GM12878 (cell line): Measurements from ENCODE around the gene AP1S3. TPM values are rescaled to one million over a fixed set of nuclear protein-coding genes. Genes with fewer than 3 reads are reported as not detected.

Experiments used
- ATAC-seq: fragments of 200-7000 bp; cut with Tn5 transposase; 3 replicates; pipeline ENCODE4 v1.9.1; 2020; ENCODE audit warnings: mild to moderate bottlenecking, moderate library complexity
- BruUV-seq: library from RNA; stranded (reverse); fragments of 400-500 nt; replicated peaks from 2 replicates; lab custom pipeline; 2021; lab: Mats Ljungman, UMichigan
- CTCF ChIA-PET: fragments of 300-600 bp; sonication (Branson Sonifier 250); formaldehyde crosslinking; extraction: SDS; loops from one replicate; lab custom pipeline; 2021; ENCODE audit warnings: inconsistent platforms; lab: Yijun Ruan, JAX
- POLR2A ChIA-PET: fragments of 350-600 bp; formaldehyde crosslinking; extraction: SDS; loops from one replicate; lab custom pipeline; 2021; ENCODE audit warnings: inconsistent platforms; lab: Charles Lee
- RAD21 ChIA-PET: fragments of 300-600 bp; sonication (Branson Sonifier 250); formaldehyde crosslinking; loops from one replicate; lab custom pipeline; 2023; ENCODE audit warnings: antibody characterized with exemption; ENCODE audit not compliant: unreplicated experiment; lab: Charles Lee
- SMC1A ChIA-PET: fragments of 300-600 bp; sonication (Branson Sonifier 250); formaldehyde crosslinking; loops from one replicate; lab custom pipeline; 2023; ENCODE audit not compliant: unreplicated experiment, uncharacterized antibody; lab: Charles Lee
- DNase-seq: peaks from one replicate; pipeline ENCODE4 v3.0.0-alpha.2; 2011; ENCODE audit warnings: low read depth, low spot score
- FAIRE-seq: peaks from 3 replicates; lab custom pipeline; 2011; peaks lifted over from hg19 to GRCh38; lab: Jason Lieb, UNC
- H2AFZ ChIP-seq: 2 replicates; pipeline ENCODE4 v1.6.0; 2011; ENCODE audit warnings: low read depth, low read length, control low read depth; ENCODE audit not compliant: control insufficient read depth
- H3K27ac ChIP-seq: 2 replicates; pipeline ENCODE4 v1.5.1; 2011; ENCODE audit warnings: control low read depth; ENCODE audit not compliant: control insufficient read depth, insufficient read depth
- H3K27me3 ChIP-seq, 2 experiments: replicated peaks in 1 of 2; 2 replicates each; pipeline versions ENCODE4 v1.6.0 to v1.6.1; 2011; ENCODE audit warnings: low read length in 1 of 2; ENCODE audit not compliant: control insufficient read depth in 2 of 2, insufficient read depth in 2 of 2
- H3K36me3 ChIP-seq, 2 experiments: 2 replicates each; pipeline ENCODE4 v1.5.1; 2011; ENCODE audit warnings: low read length in 1 of 2; ENCODE audit not compliant: control insufficient read depth in 2 of 2, insufficient read depth in 2 of 2
- H3K4me1 ChIP-seq: 2 replicates; pipeline ENCODE4 v1.6.1; 2011; ENCODE audit warnings: mild to moderate bottlenecking, low read length, moderate library complexity, mixed read lengths; ENCODE audit not compliant: control insufficient read depth, insufficient read depth
- H3K4me2 ChIP-seq: 2 replicates; pipeline ENCODE4 v1.6.0; 2011; ENCODE audit warnings: control low read depth; ENCODE audit not compliant: control insufficient read depth, insufficient read depth
- H3K4me3 ChIP-seq: fragments of 200-600 bp; sonication (generic); 2 replicates; pipeline ENCODE4 v1.5.1; 2016
- H3K79me2 ChIP-seq: 2 replicates; pipeline ENCODE4 v1.6.0; 2011; ENCODE audit warnings: low read length; ENCODE audit not compliant: control insufficient read depth, insufficient read depth
- H3K9ac ChIP-seq: 2 replicates; pipeline ENCODE4 v1.8.0; 2011; ENCODE audit warnings: low read length, control low read depth, mixed read lengths; ENCODE audit not compliant: control insufficient read depth, insufficient read depth
- H3K9me3 ChIP-seq: replicated peaks from 3 replicates; pipeline ENCODE4 v1.5.1; 2011; ENCODE audit warnings: mild to moderate bottlenecking, low read length; ENCODE audit not compliant: control insufficient read depth, insufficient read depth
- H4K20me1 ChIP-seq: 2 replicates; pipeline ENCODE4 v1.6.0; 2011; ENCODE audit not compliant: control insufficient read depth, insufficient read depth
- ASH2L ChIP-seq: fragments of 300-600, 200-600 bp; sonication (generic); IDR thresholded peaks from 2 replicates; pipeline ENCODE4 v1.6.1; 2017; ENCODE audit warnings: low read depth, mild to moderate bottlenecking, borderline replicate concordance
- ATF2 ChIP-seq: IDR thresholded peaks from 2 replicates; pipeline ENCODE4 v1.6.1; 2012; ENCODE audit warnings: low read length, inconsistent platforms
- BCL3 ChIP-seq: IDR thresholded peaks from 2 replicates; pipeline ENCODE4 v1.6.1; 2011; ENCODE audit warnings: borderline replicate concordance, low read depth, mild to moderate bottlenecking, moderate library complexity, low read length; ENCODE audit not compliant: insufficient read depth, poor library complexity, severe bottlenecking
- CEBPZ ChIP-seq: fragments of 150-350 bp; IDR thresholded peaks from 2 replicates; pipeline ENCODE4 v1.6.1; 2016; ENCODE audit warnings: low read depth, low read length
- CREB1 ChIP-seq: IDR thresholded peaks from 2 replicates; pipeline ENCODE4 v1.6.1; 2012; ENCODE audit warnings: low read depth, mild to moderate bottlenecking, inconsistent platforms
- ETV6 ChIP-seq, 2 experiments: fragments of 450-650 bp in 1 of 2; IDR thresholded peaks in 1 of 2; conservative IDR thresholded peaks in 1 of 2; 2 replicates each; pipeline ENCODE4 v1.6.1; 2014; ENCODE audit warnings: antibody characterized with exemption in 1 of 2, borderline replicate concordance in 1 of 2, low read depth in 1 of 2, mild to moderate bottlenecking in 1 of 2, moderate library complexity in 1 of 2
- HCFC1 ChIP-seq: fragments of 150-350 bp; IDR thresholded peaks from 2 replicates; pipeline ENCODE4 v1.6.1; 2014; ENCODE audit warnings: low read length
- IRF4 ChIP-seq: IDR thresholded peaks from 2 replicates; pipeline ENCODE4 v1.6.1; 2011; ENCODE audit warnings: low read depth, low read length
- KDM1A ChIP-seq: fragments of 200-600 bp; sonication (generic); IDR thresholded peaks from 2 replicates; pipeline ENCODE4 v1.6.1; 2016; ENCODE audit warnings: borderline replicate concordance
- MEF2A ChIP-seq: IDR thresholded peaks from 2 replicates; pipeline ENCODE4 v1.6.1; 2011; ENCODE audit warnings: low read depth, mild to moderate bottlenecking, low read length, moderate library complexity; ENCODE audit not compliant: insufficient read depth
- MEF2B ChIP-seq: fragments of 450-650 bp; IDR thresholded peaks from 2 replicates; pipeline ENCODE4 v1.6.1; 2018; ENCODE audit warnings: mild to moderate bottlenecking, moderate library complexity; ENCODE audit not compliant: partially characterized antibody, poor library complexity, severe bottlenecking
- RB1 ChIP-seq: fragments of 450-650 bp; formaldehyde crosslinking; IDR thresholded peaks from 2 replicates; pipeline ENCODE4 v1.6.1; 2017; ENCODE audit warnings: mild to moderate bottlenecking, borderline replicate concordance
- SKIL ChIP-seq: fragments of 450-650 bp; IDR thresholded peaks from 2 replicates; pipeline ENCODE4 v1.6.1; 2017; ENCODE audit warnings: mild to moderate bottlenecking, low read depth, inconsistent platforms; ENCODE audit not compliant: poor library complexity, severe bottlenecking
- TAF1 ChIP-seq: IDR thresholded peaks from 2 replicates; pipeline ENCODE4 v1.6.1; 2011; ENCODE audit warnings: mild to moderate bottlenecking, low read depth, low read length, borderline replicate concordance
- TCF3 ChIP-seq: IDR thresholded peaks from 2 replicates; pipeline ENCODE4 v1.6.1; 2012; ENCODE audit warnings: low read depth, mild to moderate bottlenecking, low read length, borderline replicate concordance; ENCODE audit not compliant: insufficient read depth
- YBX1 ChIP-seq: fragments of 450-650 bp; IDR thresholded peaks from 2 replicates; pipeline ENCODE4 v1.6.1; 2016; ENCODE audit warnings: antibody characterized with exemption
- WGBS: methylation state at CpG from one replicate; pipeline ENCODE4 v1.1.6; 2016; ENCODE audit warnings: low lambda C conversion rate; ENCODE audit not compliant: insufficient replicate concordance, insufficient coverage; ENCODE audit errors: missing lambda C conversion rate; 5-methylcytosine and 5-hydroxymethylcytosine counted together
- in situ Hi-C: fragments of 300-500 bp; cut with MboI; formaldehyde crosslinking; loops from 9 replicates; pipeline ENCODE4 v1.14.3; 2018; ENCODE audit warnings: mixed read lengths
- intact Hi-C: fragments of 100-400 bp; cut with micrococcal nuclease; formaldehyde crosslinking; loops from one replicate; pipeline ENCODE4 v1.14.2; 2022; ENCODE audit not compliant: unreplicated experiment
- polyA plus RNA-seq, 11 experiments: library from polyadenylated mRNA; depleted of rRNA in 4 of 11; unstranded in 6 of 11; stranded (reverse) in 5 of 11; fragments of >200 nt; fragmentation: Nextera tagmentation in 4 of 11; fragmentation: Illumina TruSeq in 1 of 11; extraction: Ambion mirVana in 4 of 11; extraction: Trizol in 1 of 11; gene quantifications; 1 replicate in 1 of 11; 2 replicates in 10 of 11; pipeline versions ENCODE4 v1.2.1 to v1.2.3, GENCODE V29; 2011 to 2016; ENCODE audit warnings: inconsistent platforms in 2 of 11, missing spikeins in 2 of 11, low read depth in 1 of 11
- total RNA-seq, 4 experiments: library from RNA; depleted of rRNA in 3 of 4; stranded (reverse); fragments of >200 nt in 3 of 4; fragmentation: Illumina TruSeq in 1 of 4; extraction: Trizol in 1 of 4; gene quantifications; 2 replicates each; pipeline versions ENCODE4 v1.2.1 to v1.2.3, GENCODE V29; 2013 to 2021

The AP1S3 gene
- total and polyA plus RNA-seq, 10 of the 15 experiments (the other 5 are each of a cell fraction or from before 2014, with no cell fraction given): 2.6 to 14.3 (median 9.2) TPM

- no peaks in the 10 kb centered on the region for H3K27me3 ChIP-seq
- no TSS peak for BruUV-seq
- WGBS: 72% methylated on average over 5 of the region's 5 CpGs
- in situ Hi-C loops (no loop called here), intact Hi-C loops (no loop called here)
- H3K4me3 ChIP-seq: no peak overlapping the region
- H3K9me3 ChIP-seq: no peaks in the 10 kb centered on the region
- no peaks in the 10 kb centered on the region for H3K36me3 ChIP-seq
- RAD21 ChIA-PET: no interaction called here
- no peak overlapping the region; the same call in 1 of the 2 replicates for H3K27ac ChIP-seq
- POLR2A ChIA-PET: interaction anchor here (1.3 kb wide), 1 partner anchor 67 kb away, joined by 3 read pairs; no protein-coding TSS in a partner anchor
- FAIRE-seq: no peak
- peaks cover 16% of the 10 kb centered on the region for H3K4me1 ChIP-seq
- ATAC-seq: no peak
- H4K20me1 ChIP-seq: no peaks in the 10 kb centered on the region
- no peak overlapping the region for H3K9ac ChIP-seq
- SMC1A ChIA-PET: interaction anchor here (0.8 to 2.0 kb wide), 2 partner anchors 11 to 25 kb away, joined by 3 to 5 read pairs; no protein-coding TSS in a partner anchor
- H3K4me2 ChIP-seq: no peak overlapping the region
- DNase-seq: no peak
- CTCF ChIA-PET: interaction anchor here (0.6 to 1.4 kb wide), 3 partner anchors 12 to 57 kb away, joined by 3 to 7 read pairs (median 3); no protein-coding TSS in a partner anchor
- no peak overlapping the region for H2AFZ ChIP-seq
- peaks cover 3% of the 10 kb centered on the region for H3K79me2 ChIP-seq
- TF ChIP-seq CREB1 (no peak), KDM1A (no peak), HCFC1 (no peak), CEBPZ (no peak), MEF2A (no peak), ATF2 (no peak), BCL3 (no peak), RB1 (no peak), MEF2B (no peak), SKIL (no peak), YBX1 (no peak), ASH2L (no peak), IRF4 (no peak), TAF1 (no peak), ETV6 (conservative IDR thresholded peaks at IDR 0.05 in 1 of 2, IDR thresholded peaks at IDR 0.05 in 1 of 2; ENCODE audit: borderline replicate concordance in 1 of 2, low read depth in 1 of 2) (no peak), TCF3 (no peak)
These were observed 51.1 kb downstream of the AP1S3 start for GRCh38 chr2:223786236-223786635.
